GM21723 (cell line): Measurements from ENCODE around the gene COG8.
"Not testable (repeated sequence)": the region's sequence is repeated elsewhere in the genome, so short reads cannot be mapped to it uniquely, and the experiment has no call there.

Experiments
- ATAC-seq: cut with Tn5 transposase; IDR thresholded peaks from one replicate; pipeline ENCODE4 v1.9.1; 2021; ENCODE audit warnings: mild to moderate bottlenecking, moderate library complexity; ENCODE audit not compliant: unreplicated experiment

The COG8 gene

GRCh38 chr16:69294051-69294450 is 45.3 kb downstream of the COG8 start:
- no peak for ATAC-seq

DNA sequence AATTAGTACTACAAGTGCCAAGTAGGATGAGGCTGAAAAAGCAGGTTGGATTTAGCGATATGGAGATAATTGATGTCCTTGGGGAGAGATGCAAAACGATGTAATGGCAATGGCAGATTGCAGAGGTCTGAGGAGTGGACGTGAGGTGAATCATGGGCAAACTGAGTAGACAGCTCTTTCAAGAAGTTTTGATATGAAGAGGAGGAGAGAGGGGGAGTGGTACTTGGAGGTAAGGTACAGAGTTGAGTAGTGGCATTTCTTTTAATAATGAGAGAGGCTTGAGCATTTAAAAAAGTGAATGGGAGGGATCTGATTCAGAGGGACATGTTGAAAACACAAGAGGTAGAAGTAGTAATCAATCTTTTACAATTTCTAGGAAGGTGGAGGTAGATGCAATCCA is 46.0 kb downstream of the COG8 start:
- no peak for ATAC-seq

DNA sequence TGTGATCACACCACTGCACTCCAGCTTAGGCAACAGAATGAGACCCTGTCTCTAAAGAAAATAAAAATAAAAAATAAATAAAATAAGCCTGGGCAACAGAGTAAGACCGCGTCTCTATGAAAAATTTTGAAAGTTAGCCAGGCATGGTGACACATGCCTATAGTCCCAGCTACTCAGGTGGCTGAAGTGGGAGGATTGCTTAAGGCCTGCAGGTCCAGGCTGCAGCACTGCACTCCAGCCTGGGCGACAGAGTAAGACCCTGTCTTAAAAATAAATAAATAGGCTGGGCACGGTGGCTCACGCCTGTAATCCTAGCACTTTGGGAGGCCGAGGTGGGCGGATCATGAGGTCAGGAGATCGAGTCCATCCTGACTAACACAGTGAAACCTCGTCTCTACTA is 47.7 kb downstream of the COG8 start:
- ATAC-seq, result not testable (repeated sequence)

DNA sequence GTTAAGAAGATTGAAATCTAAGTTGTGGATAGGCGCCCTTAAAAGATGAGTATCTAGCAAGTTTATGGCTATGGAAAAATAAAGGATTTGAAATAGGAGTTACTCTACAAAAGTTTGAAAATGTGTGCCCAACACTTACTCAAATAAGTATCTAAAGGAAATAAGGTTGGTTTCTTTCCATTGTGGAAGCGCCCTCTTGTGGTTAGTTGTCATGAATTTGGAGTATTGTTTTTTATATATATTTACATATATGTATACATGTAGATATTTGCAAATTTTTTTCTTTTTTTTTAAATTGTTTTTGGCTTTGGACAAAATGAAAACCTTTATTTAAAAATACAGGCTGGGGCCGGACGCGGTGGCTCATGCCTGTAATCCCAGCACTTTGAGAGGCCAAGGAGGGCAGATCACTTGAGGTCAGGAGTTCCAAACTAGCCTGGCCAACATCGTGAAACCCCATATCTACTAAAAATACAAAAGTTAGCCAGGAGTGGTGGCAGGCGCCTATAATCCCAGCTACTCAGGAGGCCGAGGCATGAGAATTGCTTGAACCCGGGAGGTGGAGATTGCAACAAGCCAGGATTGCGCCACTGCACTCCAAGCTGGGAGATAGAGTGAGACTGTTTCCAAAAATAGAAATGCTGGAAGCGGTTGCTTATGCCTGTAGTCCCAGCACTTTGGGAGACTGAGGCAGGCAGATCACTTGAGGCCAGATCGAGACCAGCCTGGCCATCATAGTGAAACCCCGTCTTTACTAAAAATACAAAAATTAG is 52.2 kb downstream of the COG8 start:
- ATAC-seq, result no peak

DNA sequence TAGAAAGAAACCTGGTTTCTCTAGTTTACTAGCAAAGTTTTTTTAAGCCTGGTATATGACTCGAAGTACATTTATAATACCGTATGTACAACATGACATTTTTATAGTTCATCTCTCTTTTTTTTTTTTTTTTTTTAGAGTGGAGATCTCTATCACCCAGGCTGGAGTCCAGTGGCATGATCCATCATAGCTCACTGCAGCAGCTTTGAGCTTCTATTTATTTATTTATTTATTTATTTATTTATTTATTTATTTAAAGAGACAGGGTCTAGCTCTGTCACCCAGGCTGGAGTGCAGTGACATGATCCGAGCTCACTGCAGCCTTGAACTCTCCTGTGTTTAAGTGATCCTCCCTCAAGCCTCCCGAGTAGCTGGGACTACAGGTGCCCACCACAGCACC is 54.1 kb downstream of the COG8 start:
- ATAC-seq, result no peak

- no peak for ATAC-seq
Measured at GRCh38 chr16:69283851-69284250, 55.5 kb downstream of the COG8 start.

DNA sequence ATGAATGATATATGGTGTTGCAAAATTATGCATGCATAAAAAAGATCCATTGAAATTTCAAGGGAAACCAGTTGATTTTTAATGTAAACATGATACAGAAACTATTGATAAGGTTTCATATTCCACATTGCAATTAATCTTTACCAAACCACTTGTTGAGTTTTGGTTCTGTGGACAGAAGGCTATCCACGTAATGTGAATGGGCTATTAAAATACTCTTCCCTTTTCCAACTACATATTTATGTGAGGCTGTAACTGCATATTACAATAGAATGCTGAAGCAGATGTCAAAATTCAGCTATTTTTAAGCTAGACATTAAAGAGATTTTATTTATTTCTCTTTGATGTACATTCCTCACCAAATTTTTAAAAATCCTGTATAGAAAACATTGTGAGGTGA is 62.0 kb downstream of the COG8 start:
- ATAC-seq, result no peak
